ENCODE data around the gene PPP2R5C. TPM values are rescaled to one million over a fixed set of nuclear protein-coding genes. Genes with fewer than 3 reads are reported as not detected.
"Not testable (repeated sequence)": the region's sequence is repeated elsewhere in the genome, so short reads cannot be mapped to it uniquely, and the experiment has no call there.

Gene PPP2R5C
- total RNA-seq, 4 donors from 2014 or later: 63.3 to 113 (median 75.9) TPM

DNA sequence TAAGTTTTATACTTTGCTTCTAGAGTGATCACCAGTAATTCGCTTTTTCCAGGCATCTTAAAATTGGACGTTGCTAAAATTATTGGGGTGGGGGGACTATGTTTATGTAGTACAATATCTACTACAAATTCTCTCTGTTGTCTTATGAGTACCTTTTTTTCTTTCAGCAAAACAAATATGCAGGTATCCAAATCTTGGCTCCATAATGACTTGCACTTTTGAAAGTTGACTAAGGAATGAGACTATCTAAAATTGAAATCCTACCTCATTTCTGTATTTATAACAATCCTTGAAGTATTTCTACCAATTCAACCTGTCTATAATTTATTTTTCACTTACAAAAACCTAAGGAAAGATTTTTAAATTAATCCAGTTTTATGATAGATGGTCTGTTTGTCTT, 205.2 kb downstream of the PPP2R5C start:
- Histone ChIP-seq H3K36me3 (peaks cover 0 to 9% (median 0%) of the 10 kb centered on the region in 3 donors), H3K9me3 (no peaks in the 10 kb centered on the region), H3K27me3 (no peaks in the 10 kb centered on the region), H3K4me1 (peaks cover 0 to 74% (median 23%) of the 10 kb centered on the region in 4 donors), H3K27ac (peak overlapping the region in 3 of 4 donors; percentile 97 to 98 (median 97)), H3K4me3 (no peak overlapping the region)
- DNase-seq (ENCODE audit: low spot score in 2 of 2): no peak
- 56 to 57% methylated on average over 2 of the region's 2 CpGs for WGBS, 2 donors
- no peak for TF ChIP-seq POLR2A (IDR thresholded peaks at IDR 0.05)

GRCh38 chr14:101968186-101968585, 206.7 kb downstream of the PPP2R5C start:
- WGBS, 2 donors: 78 to 84% methylated on average over 4 of the region's 4 CpGs
- DNase-seq (ENCODE audit: low spot score in 2 of 2): no peak
- Histone ChIP-seq H3K36me3 (peaks cover 0 to 9% (median 0%) of the 10 kb centered on the region in 3 donors), H3K4me1 (peaks cover 0 to 78% (median 36%) of the 10 kb centered on the region in 4 donors), H3K4me3 (no peak overlapping the region), H3K9me3 (no peaks in the 10 kb centered on the region), H3K27ac (no peak overlapping the region), H3K27me3 (no peaks in the 10 kb centered on the region)
- no peak for TF ChIP-seq EP300 (IDR thresholded peaks at IDR 0.05)
- TF ChIP-seq POLR2A (IDR thresholded peaks at IDR 0.05): no peak
- TF ChIP-seq, protein P1, sequence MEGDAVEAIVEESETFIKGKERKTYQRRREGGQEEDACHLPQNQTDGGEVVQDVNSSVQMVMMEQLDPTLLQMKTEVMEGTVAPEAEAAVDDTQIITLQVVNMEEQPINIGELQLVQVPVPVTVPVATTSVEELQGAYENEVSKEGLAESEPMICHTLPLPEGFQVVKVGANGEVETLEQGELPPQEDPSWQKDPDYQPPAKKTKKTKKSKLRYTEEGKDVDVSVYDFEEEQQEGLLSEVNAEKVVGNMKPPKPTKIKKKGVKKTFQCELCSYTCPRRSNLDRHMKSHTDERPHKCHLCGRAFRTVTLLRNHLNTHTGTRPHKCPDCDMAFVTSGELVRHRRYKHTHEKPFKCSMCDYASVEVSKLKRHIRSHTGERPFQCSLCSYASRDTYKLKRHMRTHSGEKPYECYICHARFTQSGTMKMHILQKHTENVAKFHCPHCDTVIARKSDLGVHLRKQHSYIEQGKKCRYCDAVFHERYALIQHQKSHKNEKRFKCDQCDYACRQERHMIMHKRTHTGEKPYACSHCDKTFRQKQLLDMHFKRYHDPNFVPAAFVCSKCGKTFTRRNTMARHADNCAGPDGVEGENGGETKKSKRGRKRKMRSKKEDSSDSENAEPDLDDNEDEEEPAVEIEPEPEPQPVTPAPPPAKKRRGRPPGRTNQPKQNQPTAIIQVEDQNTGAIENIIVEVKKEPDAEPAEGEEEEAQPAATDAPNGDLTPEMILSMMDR (IDR thresholded peaks at IDR 0.05): no peak

DNA sequence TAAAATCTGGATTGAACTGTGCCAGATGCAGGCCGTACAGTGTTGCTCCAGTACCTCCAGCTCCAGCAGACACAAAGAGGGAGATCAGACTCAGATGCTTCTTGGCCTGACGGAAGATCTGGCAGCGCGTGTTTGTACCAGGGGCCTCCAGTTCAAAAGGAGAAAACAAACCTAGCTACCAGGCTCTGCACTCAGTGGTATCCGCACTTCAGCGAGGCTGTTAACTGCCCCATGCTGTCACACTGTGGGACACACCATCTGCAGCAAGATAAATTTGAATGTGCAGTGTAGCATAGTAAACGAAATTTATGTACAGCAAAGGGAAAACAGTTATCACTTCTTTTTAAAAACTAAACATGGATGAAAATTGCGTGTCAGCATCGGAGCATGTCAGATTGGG, 208.0 kb downstream of the PPP2R5C start:
- Histone ChIP-seq H3K27ac (no peak overlapping the region), H3K36me3 (peaks cover 0 to 9% (median 0%) of the 10 kb centered on the region in 3 donors), H3K9me3 (no peaks in the 10 kb centered on the region), H3K4me3 (no peak overlapping the region), H3K27me3 (no peaks in the 10 kb centered on the region), H3K4me1 (peaks cover 0 to 82% (median 40%) of the 10 kb centered on the region in 4 donors)
- TF ChIP-seq EP300 (IDR thresholded peaks at IDR 0.05) (no peak), POLR2A (IDR thresholded peaks at IDR 0.05) (no peak)
- TF ChIP-seq, protein P1 (IDR thresholded peaks at IDR 0.05): no peak
- DNase-seq (ENCODE audit: low spot score in 2 of 2): no peak
- 83 to 84% methylated on average over 9 of the region's 9 CpGs for WGBS, 2 donors

GRCh38 chr14:101970830-101971400, 209.4 kb downstream of the PPP2R5C start:
- H3K27me3 ChIP-seq: no peaks in the 10 kb centered on the region
- H3K4me3 ChIP-seq: no peak overlapping the region
- no peak for DNase-seq (ENCODE audit: low spot score in 2 of 2)
- WGBS, 2 donors: 81 to 84% methylated on average over 11 of the region's 11 CpGs
- peaks cover 0 to 87% (median 36%) of the 10 kb centered on the region in 4 donors for H3K4me1 ChIP-seq
- peaks cover 0 to 10% (median 0%) of the 10 kb centered on the region in 3 donors for H3K36me3 ChIP-seq
- H3K27ac ChIP-seq: peak overlapping the region in 2 of 4 donors; percentile 63 to 80
- no peaks in the 10 kb centered on the region for H3K9me3 ChIP-seq
- no peak for TF ChIP-seq POLR2A (IDR thresholded peaks at IDR 0.05)
- TF ChIP-seq, protein P1 (IDR thresholded peaks at IDR 0.05): no peak

- not testable (repeated sequence) for H3K9me3 ChIP-seq; H3K4me3 ChIP-seq; DNase-seq (ENCODE audit: low spot score in 2 of 2); H3K27me3 ChIP-seq
- H3K36me3 ChIP-seq: peaks cover 0 to 15% (median 0%) of the 10 kb centered on the region in 3 donors
- WGBS, 2 donors: 74 to 78% methylated on average over 2 of the region's 2 CpGs
- peak overlapping the region in 3 of 4 donors; percentile 34 to 80 (median 63) for H3K27ac ChIP-seq
- peaks cover 0 to 82% (median 31%) of the 10 kb centered on the region in 4 donors for H3K4me1 ChIP-seq
Observed at GRCh38 chr14:101971458-101971857, 209.9 kb downstream of the PPP2R5C start.

- Histone ChIP-seq H3K36me3 (peaks cover 0 to 22% (median 0%) of the 10 kb centered on the region in 3 donors), H3K9me3 (no peaks in the 10 kb centered on the region), H3K4me1 (peaks cover 0 to 77% (median 25%) of the 10 kb centered on the region in 4 donors), H3K27ac (peak overlapping the region in 3 of 4 donors; percentile 34 to 80 (median 63)), H3K4me3 (no peak overlapping the region), H3K27me3 (no peaks in the 10 kb centered on the region)
- TF ChIP-seq EP300 (IDR thresholded peaks at IDR 0.05) (peak in 1 of 2 donors; percentile 92), POLR2A (IDR thresholded peaks at IDR 0.05) (no peak)
- TF ChIP-seq, protein P1 (IDR thresholded peaks at IDR 0.05): no peak
- DNase-seq (ENCODE audit: low spot score in 2 of 2): peak; percentile 62 to 87
- 22% methylated on average over 10 of the region's 10 CpGs for WGBS, 2 donors
Observed at GRCh38 chr14:101972126-101972866, 210.8 kb downstream of the PPP2R5C start.

All from tibial nerve (tissue), 4 donors.